T-cell (primary cell): ENCODE results near the gene ZNHIT6. TPM values are rescaled to one million over a fixed set of nuclear protein-coding genes. Genes with fewer than 3 reads are reported as not detected.

Experiments used
- ATAC-seq, 4 experiments: fragments of 200-7000 bp in 3 of 4; fragments of 150-1000 bp in 1 of 4; cut with Tn5 transposase; replicated peaks in 1 of 4; 1 replicate in 3 of 4; 2 replicates in 1 of 4; pipeline ENCODE4 v1.10.0; 2021; ENCODE audit warnings: moderate library complexity in 3 of 4, mild to moderate bottlenecking in 2 of 4, moderate number of reproducible peaks in 1 of 4
- CTCF ChIA-PET, 2 donors: fragments of 300-600 bp; sonication (Branson Sonifier 250); formaldehyde crosslinking; loops; one replicate each; lab custom pipeline; 2022; ENCODE audit warnings: antibody characterized with exemption in 2 of 2; lab: Charles Lee
- POLR2A ChIA-PET, 2 donors: fragments of 300-600 bp; sonication (Branson Sonifier 250); formaldehyde crosslinking; loops; one replicate each; lab custom pipeline; 2022; ENCODE audit warnings: antibody characterized with exemption in 2 of 2; lab: Charles Lee
- DNase-seq, 35 experiments: peaks; one replicate each; pipeline versions ENCODE4 v3.0.0 to v3.0.0-alpha.2; 2013 to 2023
- H3K27ac ChIP-seq: one replicate; pipeline ENCODE4 v1.5.1; 2013; ENCODE audit warnings: low read length
- H3K27me3 ChIP-seq, 2 experiments: replicated peaks in 1 of 2; 1 replicate in 1 of 2; 2 replicates in 1 of 2; pipeline versions ENCODE4 v1.6.1 to v1.7.0; 2013; ENCODE audit warnings: low read length in 1 of 2, mixed read lengths in 1 of 2; ENCODE audit not compliant: control insufficient read depth in 2 of 2, insufficient read depth in 2 of 2; ENCODE audit errors: extremely low read depth in 1 of 2
- H3K36me3 ChIP-seq, 2 donors: 1 replicate in 1 of 2; 2 replicates in 1 of 2; pipeline versions ENCODE4 v1.6.1 to v1.7.0; 2013; ENCODE audit warnings: low read length in 1 of 2; ENCODE audit not compliant: control insufficient read depth in 2 of 2, insufficient read depth in 1 of 2; ENCODE audit errors: extremely low read depth in 1 of 2
- H3K4me1 ChIP-seq, 2 experiments: 1 replicate in 1 of 2; 2 replicates in 1 of 2; pipeline versions ENCODE4 v1.6.1 to v1.7.0; 2013; ENCODE audit warnings: low read length in 2 of 2, mixed read lengths in 1 of 2; ENCODE audit not compliant: insufficient read depth in 2 of 2, control insufficient read depth in 1 of 2; ENCODE audit errors: extremely low read depth in 1 of 2
- H3K4me3 ChIP-seq, 2 donors: 1 replicate in 1 of 2; 2 replicates in 1 of 2; pipeline versions ENCODE4 v1.5.1 to v1.7.0; 2013; ENCODE audit warnings: mild to moderate bottlenecking in 2 of 2, low read length in 1 of 2, moderate library complexity in 1 of 2; ENCODE audit not compliant: control insufficient read depth in 1 of 2; ENCODE audit errors: extremely low read depth in 1 of 2
- H3K9me3 ChIP-seq: 2 replicates; pipeline ENCODE4 v1.7.0; 2013
- H3K27ac Mint-ChIP-seq, 2 donors: one replicate each; pipeline ENCODE4 v1.8.0; 2020 to 2021; ENCODE audit warnings: mild to moderate bottlenecking in 2 of 2, mixed read lengths in 2 of 2
- H3K27me3 Mint-ChIP-seq, 2 donors: one replicate each; pipeline ENCODE4 v1.8.0; 2021 to 2022; ENCODE audit warnings: mixed read lengths in 2 of 2
- H3K36me3 Mint-ChIP-seq: one replicate; pipeline ENCODE4 v1.8.0; 2021; ENCODE audit warnings: mixed read lengths
- H3K4me1 Mint-ChIP-seq, 3 donors: one replicate each; pipeline ENCODE4 v1.8.0; 2020 to 2022; ENCODE audit warnings: mixed read lengths in 3 of 3, mild to moderate bottlenecking in 1 of 3
- H3K4me3 Mint-ChIP-seq, 3 donors: one replicate each; pipeline ENCODE4 v1.8.0; 2020 to 2022; ENCODE audit warnings: mild to moderate bottlenecking in 3 of 3, mixed read lengths in 3 of 3, moderate library complexity in 3 of 3
- H3K9me3 Mint-ChIP-seq, 3 donors: one replicate each; pipeline ENCODE4 v1.8.0; 2020 to 2022; ENCODE audit warnings: mixed read lengths in 3 of 3
- WGBS: methylation state at CpG from one replicate; pipeline ENCODE4 v1.1.5; 2013; ENCODE audit warnings: missing lambda C conversion rate; ENCODE audit not compliant: insufficient coverage; 5-methylcytosine and 5-hydroxymethylcytosine counted together
- total RNA-seq, 35 experiments: library from RNA in 6 of 35; stranded (reverse) in 6 of 35; fragments of 120-200 nt in 1 of 35; gene quantifications; one replicate each; pipeline versions ENCODE4 v1.2.1 to v1.2.4 and lab custom pipeline; 2013 to 2026

ZNHIT6 gene
- total RNA-seq, 5 donors from 2014 or later (not counting 1 experiment from before 2014, with no cell fraction given) = 17.3 to 21.2 (median 19.2) TPM

DNA sequence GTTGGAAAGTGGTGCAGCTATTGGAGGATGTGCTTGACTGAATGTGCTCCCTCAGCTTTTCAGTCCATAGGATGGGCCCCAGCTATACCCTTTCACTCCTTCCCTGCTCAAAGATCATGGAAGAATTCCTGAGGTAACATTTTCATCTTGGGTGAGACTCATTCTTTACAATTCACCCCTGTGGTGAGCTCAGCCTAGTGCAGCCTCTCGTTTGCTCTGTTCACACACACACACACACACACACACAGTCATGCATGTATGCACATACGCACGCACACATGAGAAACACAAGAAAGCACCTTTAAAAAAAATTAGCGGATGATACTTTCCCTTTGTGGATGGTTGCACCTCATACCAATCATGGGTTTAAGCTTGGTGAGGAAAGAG, 101.8 kb downstream of the ZNHIT6 start:
- DNase-seq (no peak), ATAC-seq (no peak)
- WGBS = 71% methylated on average over 1 of the region's 4 CpGs
- H3K27ac Mint-ChIP-seq = no peak overlapping the region
- no peak overlapping the region for H3K27ac ChIP-seq
- CTCF ChIA-PET = no interaction called here
- no peaks in the 10 kb centered on the region for H3K27me3 ChIP-seq
- no peaks in the 10 kb centered on the region for H3K27me3 Mint-ChIP-seq
- no peak overlapping the region for H3K4me3 Mint-ChIP-seq
- POLR2A ChIA-PET = interaction anchor here in 1 of 2 donors (0.6 kb wide), 1 partner anchor 11 kb away, joined by 3 read pairs; no protein-coding TSS in a partner anchor
- H3K4me1 Mint-ChIP-seq = no peaks in the 10 kb centered on the region
- H3K9me3 Mint-ChIP-seq = no peaks in the 10 kb centered on the region
- no peaks in the 10 kb centered on the region for H3K4me1 ChIP-seq
- no peaks in the 10 kb centered on the region for H3K9me3 ChIP-seq
- no peak overlapping the region for H3K4me3 ChIP-seq
- H3K36me3 ChIP-seq = no peaks in the 10 kb centered on the region
- H3K36me3 Mint-ChIP-seq = peaks cover 6% of the 10 kb centered on the region

DNA sequence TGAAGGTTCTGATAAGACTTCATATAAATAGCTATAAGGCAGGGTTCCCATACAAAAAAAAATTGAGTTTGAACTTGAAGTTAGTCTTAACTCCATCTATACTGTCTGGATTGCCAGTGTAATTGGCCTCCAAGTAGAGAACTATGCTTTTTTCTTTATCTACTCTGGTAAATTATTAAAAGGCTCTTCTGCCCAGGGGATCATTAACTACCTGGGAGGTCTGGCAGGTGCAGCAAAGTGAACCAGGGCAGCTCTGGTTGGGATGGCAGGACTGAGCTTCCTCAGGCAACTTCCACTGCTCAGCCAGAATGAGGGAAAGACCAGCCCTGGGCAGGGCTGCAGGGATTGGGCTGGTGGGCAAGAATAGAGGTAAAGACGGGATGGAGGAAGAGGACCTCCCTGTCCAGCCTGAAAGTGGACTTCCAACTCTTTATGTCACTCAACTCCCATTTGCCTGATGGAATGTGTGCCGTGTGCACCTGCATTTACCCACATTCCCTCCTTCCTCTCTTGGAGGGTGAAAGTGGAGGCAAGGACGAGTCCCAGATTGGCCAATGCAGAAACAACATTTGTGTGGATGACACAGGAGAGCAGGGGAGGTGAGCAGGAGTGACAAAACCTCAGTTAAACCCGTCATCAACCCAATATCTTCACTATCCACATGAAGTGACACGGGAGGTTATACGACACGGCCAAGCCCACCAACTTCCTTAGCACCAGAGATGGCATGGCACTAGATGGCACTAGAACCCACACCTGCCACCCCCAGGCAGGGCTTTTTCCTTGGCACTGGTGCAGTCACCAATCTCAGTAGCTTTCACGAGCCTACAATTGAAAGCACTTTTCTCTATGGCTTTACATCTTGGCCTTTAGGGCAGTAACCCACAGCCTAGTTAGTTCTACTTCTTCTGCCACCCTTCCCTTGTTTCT, 102.5 kb downstream of the ZNHIT6 start:
- no peak overlapping the region for H3K27ac Mint-ChIP-seq
- H3K9me3 ChIP-seq = no peaks in the 10 kb centered on the region
- ATAC-seq (no peak), DNase-seq (no peak)
- no peaks in the 10 kb centered on the region for H3K27me3 ChIP-seq
- no peak overlapping the region for H3K27ac ChIP-seq
- H3K4me1 ChIP-seq = no peaks in the 10 kb centered on the region
- H3K36me3 ChIP-seq = no peaks in the 10 kb centered on the region
- H3K4me3 Mint-ChIP-seq = no peak overlapping the region
- H3K27me3 Mint-ChIP-seq = no peaks in the 10 kb centered on the region
- no peak overlapping the region for H3K4me3 ChIP-seq
- H3K9me3 Mint-ChIP-seq = no peaks in the 10 kb centered on the region
- ChIA-PET POLR2A (no interaction called here), CTCF (no interaction called here)
- H3K36me3 Mint-ChIP-seq = peaks cover 6% of the 10 kb centered on the region
- H3K4me1 Mint-ChIP-seq = no peaks in the 10 kb centered on the region
- WGBS = 93% methylated on average over 3 of the region's 8 CpGs

DNA sequence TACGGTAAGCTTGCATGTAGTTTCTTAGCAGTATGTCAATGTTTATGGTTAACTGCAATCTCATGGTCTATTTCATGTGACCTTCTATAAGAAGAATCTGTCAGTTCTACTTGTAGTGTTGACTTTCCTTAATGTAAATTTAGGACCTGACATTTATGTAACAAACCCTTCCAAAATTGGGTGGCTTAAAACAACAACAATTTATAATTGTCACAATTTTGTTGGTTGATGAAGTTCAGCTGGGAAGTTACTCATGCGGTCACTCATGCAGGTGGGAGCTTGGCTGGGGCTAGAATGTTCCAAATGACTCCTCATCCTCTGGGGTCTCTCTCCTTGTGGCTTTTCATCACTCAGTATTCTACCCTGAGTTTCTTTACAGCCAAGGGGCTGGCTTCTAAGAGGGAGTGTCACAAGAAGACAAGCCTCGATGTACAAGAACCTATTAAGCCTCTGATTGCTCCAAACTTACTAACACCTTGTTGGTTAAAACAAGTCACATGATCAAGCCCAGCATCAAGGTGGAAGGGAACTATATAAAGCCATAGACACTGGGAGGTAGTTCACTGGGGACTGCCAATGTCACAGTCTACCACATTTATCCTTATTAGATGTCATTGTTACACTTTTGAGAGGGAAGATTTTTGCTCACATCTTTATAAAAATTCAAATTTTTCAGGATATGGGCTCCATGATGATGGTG, 103.8 kb downstream of the ZNHIT6 start:
- ChIA-PET CTCF (no interaction called here), POLR2A (no interaction called here)
- Histone ChIP-seq H3K36me3 (no peaks in the 10 kb centered on the region), H3K9me3 (no peaks in the 10 kb centered on the region), H3K4me3 (no peak overlapping the region), H3K27me3 (no peaks in the 10 kb centered on the region), H3K4me1 (no peaks in the 10 kb centered on the region), H3K27ac (no peak overlapping the region)
- no CpG with 5 or more reads among the region's 3 CpGs for WGBS
- no peaks in the 10 kb centered on the region for H3K4me1 Mint-ChIP-seq
- DNase-seq (no peak), ATAC-seq (no peak)
- H3K4me3 Mint-ChIP-seq = no peak overlapping the region
- no peaks in the 10 kb centered on the region for H3K27me3 Mint-ChIP-seq
- H3K9me3 Mint-ChIP-seq = peaks cover 0 to 3% (median 0%) of the 10 kb centered on the region in 3 donors
- no peak overlapping the region for H3K27ac Mint-ChIP-seq
- H3K36me3 Mint-ChIP-seq = peaks cover 6% of the 10 kb centered on the region

DNA sequence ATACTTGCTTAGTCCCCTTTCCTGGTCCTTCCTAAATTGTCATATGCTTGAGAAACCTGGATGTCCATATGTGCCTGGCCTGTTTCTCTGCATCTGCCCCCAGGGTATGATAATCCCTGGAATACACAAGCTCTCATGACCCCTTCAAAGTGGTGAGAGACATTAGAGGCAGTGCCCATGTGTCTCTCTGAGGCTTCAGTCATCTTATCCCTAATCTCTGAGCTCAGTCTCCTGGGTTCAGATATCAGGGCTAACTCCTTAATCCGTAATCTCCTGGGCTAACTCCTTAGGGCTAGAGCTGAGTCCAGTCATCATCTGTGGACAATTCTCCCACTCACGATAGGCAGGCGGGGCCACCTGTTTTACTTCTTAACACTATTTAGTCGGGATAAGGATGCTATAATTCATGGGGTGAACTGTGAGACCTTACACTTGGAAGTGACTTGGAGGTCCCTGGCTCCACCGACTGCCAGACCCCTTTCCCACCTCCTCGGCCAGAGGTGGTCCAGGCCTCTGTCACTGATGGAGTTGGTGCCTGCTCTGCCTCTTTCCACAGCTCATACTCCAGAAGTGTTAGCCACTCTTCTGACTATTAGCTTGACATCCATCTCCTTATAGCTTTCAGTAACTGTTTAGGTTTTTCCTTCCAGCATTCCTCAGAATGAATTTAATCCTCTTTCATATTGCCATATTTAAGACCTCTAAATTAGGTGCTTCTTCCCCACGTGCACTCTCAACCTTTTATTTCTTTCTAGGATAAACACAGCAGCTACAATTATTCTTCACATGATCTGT, 105.0 kb downstream of the ZNHIT6 start:
- H3K4me1 ChIP-seq = no peaks in the 10 kb centered on the region
- Mint-ChIP-seq H3K4me3 (no peak overlapping the region), H3K27ac (no peak overlapping the region), H3K9me3 (peaks cover 0 to 6% (median 0%) of the 10 kb centered on the region in 3 donors), H3K36me3 (peaks cover 6% of the 10 kb centered on the region), H3K4me1 (no peaks in the 10 kb centered on the region), H3K27me3 (no peaks in the 10 kb centered on the region)
- H3K4me3 ChIP-seq = no peak overlapping the region
- ChIA-PET POLR2A (no interaction called here), CTCF (no interaction called here)
- no peaks in the 10 kb centered on the region for H3K9me3 ChIP-seq
- H3K36me3 ChIP-seq = no peaks in the 10 kb centered on the region
- no peaks in the 10 kb centered on the region for H3K27me3 ChIP-seq
- H3K27ac ChIP-seq = no peak overlapping the region
- WGBS = 38% methylated on average over 1 of the region's 7 CpGs
- ATAC-seq (no peak), DNase-seq (no peak)

DNA sequence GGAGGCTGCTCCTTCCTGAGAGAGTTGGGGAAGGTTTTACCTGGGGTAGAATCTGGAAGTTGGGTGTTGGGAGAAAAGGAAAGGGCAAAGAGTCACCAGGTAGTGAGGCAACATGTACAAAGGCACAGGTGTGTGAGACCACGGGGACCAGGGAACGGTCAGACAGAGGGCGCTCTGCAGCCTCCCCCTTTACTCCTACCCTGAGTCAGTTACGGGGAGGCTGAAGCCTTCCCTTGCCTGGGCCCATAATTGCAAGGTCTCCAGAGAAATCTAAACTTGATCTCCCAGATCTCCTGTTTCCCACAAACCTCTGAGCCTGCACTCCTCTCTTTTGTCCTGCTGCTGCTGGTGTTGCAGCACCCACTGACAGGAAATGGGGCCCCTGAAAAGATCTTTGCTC, 105.7 kb downstream of the ZNHIT6 start:
- no peak for ATAC-seq
- no peaks in the 10 kb centered on the region for H3K9me3 ChIP-seq
- Mint-ChIP-seq H3K9me3 (peaks cover 0 to 6% (median 0%) of the 10 kb centered on the region in 3 donors), H3K27ac (no peak overlapping the region), H3K4me1 (no peaks in the 10 kb centered on the region), H3K36me3 (peaks cover 6% of the 10 kb centered on the region), H3K27me3 (no peaks in the 10 kb centered on the region), H3K4me3 (no peak overlapping the region)
- no peak overlapping the region for H3K4me3 ChIP-seq
- DNase-seq = no peak
- no peaks in the 10 kb centered on the region for H3K4me1 ChIP-seq
- no peaks in the 10 kb centered on the region for H3K27me3 ChIP-seq
- no peaks in the 10 kb centered on the region for H3K36me3 ChIP-seq
- ChIA-PET POLR2A (no interaction called here), CTCF (no interaction called here)
- H3K27ac ChIP-seq = no peak overlapping the region
- WGBS = 92% methylated on average over 3 of the region's 4 CpGs

DNA sequence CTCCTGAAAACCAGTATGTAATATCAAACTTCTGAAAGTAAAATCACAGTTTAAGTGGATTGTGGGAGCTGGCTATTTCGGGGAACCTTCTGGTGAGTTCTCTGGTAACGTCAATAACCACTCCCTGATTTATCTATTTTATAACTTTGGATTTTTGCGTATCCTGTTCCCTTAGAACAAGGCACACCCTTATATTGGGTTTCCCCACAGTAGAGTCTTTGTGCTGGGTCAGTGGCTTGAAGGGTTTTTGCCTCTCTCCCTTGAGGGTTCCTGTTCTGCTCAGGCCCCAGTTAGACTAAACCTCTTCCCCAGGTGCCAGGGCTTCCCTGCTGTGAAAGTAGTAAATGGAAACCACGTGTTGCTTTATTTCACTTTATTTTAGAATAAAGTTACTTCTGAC, 106.3 kb downstream of the ZNHIT6 start:
- H3K36me3 Mint-ChIP-seq = peaks cover 6% of the 10 kb centered on the region
- peaks cover 0 to 6% (median 0%) of the 10 kb centered on the region in 3 donors for H3K9me3 Mint-ChIP-seq
- no peak overlapping the region for H3K27ac Mint-ChIP-seq
- H3K27ac ChIP-seq = no peak overlapping the region
- no peaks in the 10 kb centered on the region for H3K36me3 ChIP-seq
- H3K27me3 ChIP-seq = no peaks in the 10 kb centered on the region
- H3K4me1 Mint-ChIP-seq = no peaks in the 10 kb centered on the region
- H3K4me3 Mint-ChIP-seq = no peak overlapping the region
- H3K9me3 ChIP-seq = no peaks in the 10 kb centered on the region
- ChIA-PET POLR2A (no interaction called here), CTCF (no interaction called here)
- H3K4me1 ChIP-seq = no peaks in the 10 kb centered on the region
- no peak overlapping the region for H3K4me3 ChIP-seq
- no peak for DNase-seq
- ATAC-seq = no peak
- no peaks in the 10 kb centered on the region for H3K27me3 Mint-ChIP-seq
- WGBS = no CpG with 5 or more reads among the region's 4 CpGs
